Measurements from ENCODE around the gene DYNC1I2.

DNA sequence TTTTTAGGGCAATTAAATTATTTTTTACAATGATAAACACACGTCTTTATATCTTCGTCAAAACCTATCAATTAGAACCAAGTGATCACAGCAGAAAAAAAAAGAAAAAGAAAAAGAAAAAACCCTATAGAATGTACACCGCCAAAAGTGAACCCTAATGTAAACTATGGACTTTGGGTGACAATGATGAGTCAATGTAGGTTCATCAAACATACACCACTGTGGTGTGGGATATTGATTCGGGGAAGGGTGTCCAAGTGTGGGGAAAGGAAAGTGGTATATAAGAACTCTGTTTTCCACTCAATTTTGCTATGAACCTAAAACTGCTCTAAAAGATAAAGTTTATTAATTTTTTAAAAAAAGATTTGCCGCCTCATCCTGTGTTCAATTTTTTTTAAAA lies 85.1 kb downstream of the DYNC1I2 start:
- no peak for TF ChIP-seq YY1 (IDR thresholded peaks at IDR 0.05; ENCODE audit: low read depth)
- TF ChIP-seq, protein P1, sequence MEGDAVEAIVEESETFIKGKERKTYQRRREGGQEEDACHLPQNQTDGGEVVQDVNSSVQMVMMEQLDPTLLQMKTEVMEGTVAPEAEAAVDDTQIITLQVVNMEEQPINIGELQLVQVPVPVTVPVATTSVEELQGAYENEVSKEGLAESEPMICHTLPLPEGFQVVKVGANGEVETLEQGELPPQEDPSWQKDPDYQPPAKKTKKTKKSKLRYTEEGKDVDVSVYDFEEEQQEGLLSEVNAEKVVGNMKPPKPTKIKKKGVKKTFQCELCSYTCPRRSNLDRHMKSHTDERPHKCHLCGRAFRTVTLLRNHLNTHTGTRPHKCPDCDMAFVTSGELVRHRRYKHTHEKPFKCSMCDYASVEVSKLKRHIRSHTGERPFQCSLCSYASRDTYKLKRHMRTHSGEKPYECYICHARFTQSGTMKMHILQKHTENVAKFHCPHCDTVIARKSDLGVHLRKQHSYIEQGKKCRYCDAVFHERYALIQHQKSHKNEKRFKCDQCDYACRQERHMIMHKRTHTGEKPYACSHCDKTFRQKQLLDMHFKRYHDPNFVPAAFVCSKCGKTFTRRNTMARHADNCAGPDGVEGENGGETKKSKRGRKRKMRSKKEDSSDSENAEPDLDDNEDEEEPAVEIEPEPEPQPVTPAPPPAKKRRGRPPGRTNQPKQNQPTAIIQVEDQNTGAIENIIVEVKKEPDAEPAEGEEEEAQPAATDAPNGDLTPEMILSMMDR (IDR thresholded peaks at IDR 0.05) = no peak
- TF ChIP-seq, protein P2, sequence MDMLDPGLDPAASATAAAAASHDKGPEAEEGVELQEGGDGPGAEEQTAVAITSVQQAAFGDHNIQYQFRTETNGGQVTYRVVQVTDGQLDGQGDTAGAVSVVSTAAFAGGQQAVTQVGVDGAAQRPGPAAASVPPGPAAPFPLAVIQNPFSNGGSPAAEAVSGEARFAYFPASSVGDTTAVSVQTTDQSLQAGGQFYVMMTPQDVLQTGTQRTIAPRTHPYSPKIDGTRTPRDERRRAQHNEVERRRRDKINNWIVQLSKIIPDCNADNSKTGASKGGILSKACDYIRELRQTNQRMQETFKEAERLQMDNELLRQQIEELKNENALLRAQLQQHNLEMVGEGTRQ (IDR thresholded peaks at IDR 0.05; ENCODE audit: borderline replicate concordance, low read depth, low read length) = no peak
- TF ChIP-seq TAF1 (IDR thresholded peaks at IDR 0.05; ENCODE audit: borderline replicate concordance, low read depth, low read length) = no peak
- no peak for TF ChIP-seq POLR2AphosphoS5 (IDR thresholded peaks at IDR 0.05; ENCODE audit: low read depth, low read length)

Data from SK-N-SH (cell line).